ENCODE measurements around the gene KRTAP10-8. TPM values are rescaled to one million over a fixed set of nuclear protein-coding genes. Genes with fewer than 3 reads are reported as not detected.
"Not testable (repeated sequence)": the region's sequence is repeated elsewhere in the genome, so short reads cannot be mapped to it uniquely, and the experiment has no call there.

Gene KRTAP10-8
- total RNA-seq, 1 experiment from 2014 or later = not detected

DNA sequence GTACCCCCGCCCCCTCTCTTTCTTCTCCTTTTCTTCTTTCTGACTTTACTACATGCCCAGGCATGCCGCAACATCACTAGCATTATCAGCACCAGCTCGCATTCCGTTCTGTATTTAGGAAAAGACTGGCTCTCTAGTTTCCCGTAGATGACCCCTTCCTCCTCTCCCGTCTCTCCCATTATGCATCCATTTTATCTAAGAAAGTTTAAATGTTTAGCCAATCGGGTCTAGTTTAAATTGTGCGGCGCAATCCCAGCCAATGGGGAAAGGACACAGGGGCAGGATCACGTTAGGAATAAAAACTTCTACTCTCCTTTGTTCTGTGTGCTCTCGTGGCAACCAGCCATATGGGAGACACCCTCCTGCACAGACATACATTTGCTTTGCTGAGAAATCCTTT, 13.8 kb upstream of the KRTAP10-8 start:
- Mint-ChIP-seq H3K27me3 (ENCODE audit: unreplicated experiment) (peaks cover 89% of the 10 kb centered on the region), H3K36me3 (ENCODE audit: insufficient read depth, unreplicated experiment) (no peaks in the 10 kb centered on the region), H3K4me1 (ENCODE audit: low read depth, unreplicated experiment) (no peaks in the 10 kb centered on the region), H3K9me3 (ENCODE audit: low read depth, unreplicated experiment) (no peaks in the 10 kb centered on the region), H3K27ac (ENCODE audit: unreplicated experiment) (no peak overlapping the region), H3K4me3 (ENCODE audit: low read depth, unreplicated experiment) (no peak overlapping the region)
- no peak for DNase-seq
- intact Hi-C loops (cut with micrococcal nuclease; ENCODE audit: unreplicated experiment) = no loop called here
- CTCF ChIA-PET = no interaction called here
- BruUV-seq (replicated peaks) = no TSS peak
- TF ChIP-seq, protein P1, sequence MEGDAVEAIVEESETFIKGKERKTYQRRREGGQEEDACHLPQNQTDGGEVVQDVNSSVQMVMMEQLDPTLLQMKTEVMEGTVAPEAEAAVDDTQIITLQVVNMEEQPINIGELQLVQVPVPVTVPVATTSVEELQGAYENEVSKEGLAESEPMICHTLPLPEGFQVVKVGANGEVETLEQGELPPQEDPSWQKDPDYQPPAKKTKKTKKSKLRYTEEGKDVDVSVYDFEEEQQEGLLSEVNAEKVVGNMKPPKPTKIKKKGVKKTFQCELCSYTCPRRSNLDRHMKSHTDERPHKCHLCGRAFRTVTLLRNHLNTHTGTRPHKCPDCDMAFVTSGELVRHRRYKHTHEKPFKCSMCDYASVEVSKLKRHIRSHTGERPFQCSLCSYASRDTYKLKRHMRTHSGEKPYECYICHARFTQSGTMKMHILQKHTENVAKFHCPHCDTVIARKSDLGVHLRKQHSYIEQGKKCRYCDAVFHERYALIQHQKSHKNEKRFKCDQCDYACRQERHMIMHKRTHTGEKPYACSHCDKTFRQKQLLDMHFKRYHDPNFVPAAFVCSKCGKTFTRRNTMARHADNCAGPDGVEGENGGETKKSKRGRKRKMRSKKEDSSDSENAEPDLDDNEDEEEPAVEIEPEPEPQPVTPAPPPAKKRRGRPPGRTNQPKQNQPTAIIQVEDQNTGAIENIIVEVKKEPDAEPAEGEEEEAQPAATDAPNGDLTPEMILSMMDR (IDR thresholded peaks at IDR 0.05; ENCODE audit: unreplicated experiment) = no peak

DNA sequence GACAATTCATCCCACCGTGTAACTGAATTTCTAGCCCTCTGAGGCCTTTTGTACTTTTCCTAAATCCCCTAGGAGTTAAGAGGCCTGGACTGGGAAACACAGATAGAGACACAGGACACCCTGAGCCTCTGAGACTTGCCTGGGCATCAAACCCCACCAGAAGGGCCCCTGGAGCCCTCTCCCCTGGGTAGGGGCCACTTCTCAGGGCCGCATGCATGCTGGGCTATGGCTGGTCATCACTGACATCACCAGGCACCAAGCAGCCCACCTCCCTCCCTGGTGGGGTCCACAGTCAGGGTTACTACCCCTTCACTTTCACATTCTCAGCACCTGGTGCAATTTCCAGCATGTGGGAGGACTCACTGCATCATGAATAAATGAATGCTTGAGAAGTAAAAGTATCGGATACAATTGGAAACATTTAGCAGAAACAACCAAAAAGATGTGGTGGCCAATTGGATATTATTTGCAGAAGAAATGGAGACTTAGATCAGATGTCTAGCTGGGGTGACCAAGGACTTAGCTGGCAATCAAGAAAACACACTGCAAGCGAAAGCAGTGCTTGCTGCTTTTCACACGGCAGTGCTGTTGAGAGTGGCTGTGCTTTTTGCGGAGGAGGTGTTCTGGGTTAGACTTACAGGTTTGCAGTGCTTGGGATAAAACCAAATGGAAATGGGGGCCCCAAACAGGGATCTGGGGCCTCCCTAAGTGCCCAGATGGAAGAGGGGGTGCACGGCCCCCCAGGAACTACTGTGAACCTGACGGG, 12.4 kb upstream of the KRTAP10-8 start:
- no peak for DNase-seq
- BruUV-seq (replicated peaks) = no TSS peak
- Mint-ChIP-seq H3K27me3 (ENCODE audit: unreplicated experiment) (peaks cover 81% of the 10 kb centered on the region), H3K27ac (ENCODE audit: unreplicated experiment) (no peak overlapping the region), H3K36me3 (ENCODE audit: insufficient read depth, unreplicated experiment) (no peaks in the 10 kb centered on the region), H3K9me3 (ENCODE audit: low read depth, unreplicated experiment) (no peaks in the 10 kb centered on the region), H3K4me3 (ENCODE audit: low read depth, unreplicated experiment) (no peak overlapping the region), H3K4me1 (ENCODE audit: low read depth, unreplicated experiment) (no peaks in the 10 kb centered on the region)
- intact Hi-C loops (cut with micrococcal nuclease; ENCODE audit: unreplicated experiment) = no loop called here
- TF ChIP-seq, protein P1 (IDR thresholded peaks at IDR 0.05; ENCODE audit: unreplicated experiment) = no peak
- CTCF ChIA-PET = no interaction called here

DNA sequence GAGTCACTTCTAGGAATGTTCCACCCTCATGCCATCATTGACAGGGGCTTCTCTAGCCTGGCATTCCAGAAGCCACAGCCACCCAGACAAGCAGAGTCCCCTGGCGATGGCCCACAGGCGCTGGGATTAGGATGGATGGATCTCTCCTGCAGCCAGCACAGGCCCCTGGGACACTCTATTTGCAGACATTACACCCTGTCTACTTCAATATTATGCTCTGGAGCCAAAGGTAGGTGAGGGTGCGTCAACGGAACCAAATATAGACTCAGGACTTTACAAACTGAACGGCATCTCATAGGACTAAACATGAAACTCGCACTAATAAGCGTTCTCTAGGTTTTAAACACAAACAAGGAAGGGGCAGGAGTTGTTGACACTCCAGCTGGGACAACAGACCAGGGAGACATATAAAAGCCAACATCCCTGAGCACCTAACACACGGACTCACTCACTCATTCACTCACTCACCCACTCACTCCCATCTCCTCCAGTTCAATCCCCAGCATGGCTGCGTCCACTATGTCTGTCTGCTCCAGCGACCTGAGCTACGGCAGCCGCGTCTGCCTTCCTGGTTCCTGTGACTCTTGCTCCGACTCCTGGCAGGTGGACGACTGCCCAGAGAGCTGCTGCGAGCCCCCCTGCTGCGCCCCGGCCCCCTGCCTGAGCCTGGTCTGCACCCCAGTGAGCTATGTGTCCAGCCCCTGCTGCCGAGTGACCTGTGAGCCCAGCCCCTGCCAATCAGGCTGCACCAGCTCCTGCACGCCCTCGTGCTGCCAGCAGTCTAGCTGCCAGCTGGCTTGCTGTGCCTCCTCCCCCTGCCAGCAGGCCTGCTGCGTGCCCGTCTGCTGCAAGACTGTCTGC, 11.5 kb upstream of the KRTAP10-8 start, which contains the start of gene KRTAP10-7:
TSS of gene KRTAP10-7 (plus strand) at position 480 of the 861 bp plus-strand sequence. CDS start at position 505, 25 bp downstream.
- intact Hi-C loops (cut with micrococcal nuclease; ENCODE audit: unreplicated experiment); DNase-seq; CTCF ChIA-PET; H3K4me3 Mint-ChIP-seq (ENCODE audit: low read depth, unreplicated experiment); H3K27ac Mint-ChIP-seq (ENCODE audit: unreplicated experiment); H3K4me1 Mint-ChIP-seq (ENCODE audit: low read depth, unreplicated experiment); H3K36me3 Mint-ChIP-seq (ENCODE audit: insufficient read depth, unreplicated experiment); BruUV-seq (replicated peaks); H3K9me3 Mint-ChIP-seq (ENCODE audit: low read depth, unreplicated experiment): not testable (repeated sequence)
- peaks cover 81% of the 10 kb centered on the region for H3K27me3 Mint-ChIP-seq (ENCODE audit: unreplicated experiment)

DNA sequence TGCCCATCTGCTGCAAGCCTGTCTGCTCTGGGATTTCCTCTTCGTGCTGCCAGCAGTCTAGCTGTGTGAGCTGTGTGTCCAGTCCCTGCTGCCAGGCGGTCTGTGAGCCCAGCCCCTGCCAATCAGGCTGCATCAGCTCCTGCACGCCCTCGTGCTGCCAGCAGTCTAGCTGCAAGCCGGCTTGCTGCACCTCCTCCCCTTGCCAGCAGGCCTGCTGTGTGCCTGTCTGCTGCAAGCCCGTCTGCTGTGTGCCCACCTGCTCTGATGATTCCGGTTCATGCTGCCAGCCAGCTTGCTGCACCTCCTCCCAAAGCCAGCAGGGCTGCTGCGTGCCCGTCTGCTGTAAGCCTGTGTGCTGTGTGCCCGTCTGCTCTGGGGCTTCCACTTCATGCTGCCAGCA, 10.8 kb upstream of the KRTAP10-8 start:
- peaks cover 80% of the 10 kb centered on the region for H3K27me3 Mint-ChIP-seq (ENCODE audit: unreplicated experiment)
- BruUV-seq (replicated peaks); DNase-seq; H3K9me3 Mint-ChIP-seq (ENCODE audit: low read depth, unreplicated experiment); intact Hi-C loops (cut with micrococcal nuclease; ENCODE audit: unreplicated experiment); H3K4me1 Mint-ChIP-seq (ENCODE audit: low read depth, unreplicated experiment); H3K4me3 Mint-ChIP-seq (ENCODE audit: low read depth, unreplicated experiment); H3K36me3 Mint-ChIP-seq (ENCODE audit: insufficient read depth, unreplicated experiment); H3K27ac Mint-ChIP-seq (ENCODE audit: unreplicated experiment); CTCF ChIA-PET: not testable (repeated sequence)

DNA sequence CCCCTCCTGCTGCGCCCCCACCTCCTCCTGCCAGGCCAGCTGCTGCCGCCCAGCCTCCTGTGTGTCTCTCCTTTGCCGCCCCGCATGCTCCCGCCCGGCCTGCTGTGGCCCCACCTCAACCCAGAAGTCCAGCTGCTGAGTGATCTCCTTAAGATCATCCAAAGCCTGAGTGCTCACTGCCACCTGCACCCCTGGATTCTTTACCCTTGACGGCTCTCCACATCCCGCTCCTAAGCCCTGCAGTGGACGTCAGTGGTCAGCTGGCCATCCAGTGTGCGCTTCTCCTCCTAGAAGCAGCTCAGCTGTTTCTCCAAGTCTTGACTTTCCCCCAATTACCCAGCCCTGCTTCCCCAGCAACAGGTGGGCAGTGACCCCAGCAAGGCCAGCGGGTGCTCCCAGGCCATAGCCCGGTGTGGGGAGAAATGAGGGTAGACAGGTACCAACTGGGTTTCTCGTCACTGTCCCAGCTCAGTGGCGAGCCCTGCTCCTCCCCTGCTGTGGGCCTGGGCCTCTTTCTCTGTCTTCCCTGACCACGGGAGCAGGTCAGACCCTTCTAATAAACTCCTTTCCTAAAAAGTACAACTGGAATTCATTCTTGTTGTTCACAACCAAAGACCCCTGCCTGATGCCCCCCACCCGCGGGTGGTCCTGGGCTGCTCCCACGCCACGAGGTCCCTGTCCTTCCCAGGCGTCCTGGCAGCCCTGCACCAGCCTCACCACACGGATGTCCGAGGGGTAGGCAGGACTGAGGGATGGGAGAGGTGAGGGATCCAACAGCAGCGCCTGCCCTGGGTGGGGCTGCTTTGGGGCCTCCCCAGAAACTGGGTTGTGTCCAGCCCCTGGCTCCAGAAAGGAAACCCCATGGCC, 10.1 kb upstream of the KRTAP10-8 start:
- Mint-ChIP-seq H3K36me3 (ENCODE audit: insufficient read depth, unreplicated experiment) (no peaks in the 10 kb centered on the region), H3K4me1 (ENCODE audit: low read depth, unreplicated experiment) (no peaks in the 10 kb centered on the region), H3K9me3 (ENCODE audit: low read depth, unreplicated experiment) (no peaks in the 10 kb centered on the region), H3K27ac (ENCODE audit: unreplicated experiment) (no peak overlapping the region), H3K27me3 (ENCODE audit: unreplicated experiment) (peaks cover 82% of the 10 kb centered on the region), H3K4me3 (ENCODE audit: low read depth, unreplicated experiment) (no peak overlapping the region)
- TF ChIP-seq, protein P1 (IDR thresholded peaks at IDR 0.05; ENCODE audit: unreplicated experiment) = no peak
- BruUV-seq (replicated peaks) = no TSS peak
- intact Hi-C loops (cut with micrococcal nuclease; ENCODE audit: unreplicated experiment) = no loop called here
- no peak for DNase-seq
- CTCF ChIA-PET = no interaction called here

All from Calu3 (cell line).